GM12878 (cell line): ENCODE data around the gene BNC2.
"Not testable (repeated sequence)": the region's sequence is repeated elsewhere in the genome, so short reads cannot be mapped to it uniquely, and the experiment has no call there.

Experiments
- CHD1 ChIP-seq: IDR thresholded peaks from 2 replicates; pipeline ENCODE4 v1.6.1; 2012; ENCODE audit warnings: low read depth, low read length, improper control_type of control experiment
- CREB1 ChIP-seq: IDR thresholded peaks from 2 replicates; pipeline ENCODE4 v1.6.1; 2012; ENCODE audit warnings: low read depth, mild to moderate bottlenecking, inconsistent platforms
- EED ChIP-seq: sonication (generic); IDR thresholded peaks from 2 replicates; pipeline ENCODE4 v1.6.1; 2016; ENCODE audit warnings: antibody characterized with exemption, low read depth
- EGR1 ChIP-seq, 2 experiments: IDR thresholded peaks; 1 replicate in 1 of 2; 2 replicates in 1 of 2; pipeline ENCODE4 v1.6.1; 2011 to 2012; ENCODE audit warnings: low read depth in 2 of 2, low read length in 2 of 2, borderline replicate concordance in 1 of 2, mild to moderate bottlenecking in 1 of 2, moderate library complexity in 1 of 2
- POLR2A ChIP-seq: IDR thresholded peaks from 2 replicates; pipeline ENCODE4 v1.6.1; 2011; ENCODE audit warnings: low read depth, mild to moderate bottlenecking, low read length
- POLR2AphosphoS5 ChIP-seq: IDR thresholded peaks from 2 replicates; pipeline ENCODE4 v1.6.1; 2011; ENCODE audit warnings: mild to moderate bottlenecking, low read length, inconsistent platforms
- STAT1 ChIP-seq: fragments of 450-650 bp; conservative IDR thresholded peaks from 2 replicates; pipeline ENCODE4 v1.6.1; 2014; ENCODE audit warnings: antibody characterized with exemption, mild to moderate bottlenecking

- not testable (repeated sequence) for TF ChIP-seq STAT1; CREB1; POLR2A; EED; POLR2AphosphoS5; CHD1; EGR1 (IDR thresholded peaks at IDR 0.05; ENCODE audit: borderline replicate concordance in 1 of 2, low read depth in 2 of 2, low read length in 2 of 2)
These were observed 330.8 kb downstream of the BNC2 start for GRCh38 chr9:16539626-16540025.
